MM.1S (cell line): Measurements from ENCODE around the gene NFATC2.

Experiments
- DNase-seq: peaks from one replicate; pipeline ENCODE4 v3.0.0-alpha.2; 2015
- H2AFZ ChIP-seq: fragments of 300-600 bp; sonication (generic); 2 replicates; pipeline ENCODE4 v1.6.0; 2016; ENCODE audit warnings: antibody characterized with exemption, low read length
- H3F3A ChIP-seq: fragments of 300-600 bp; sonication (generic); 2 replicates; pipeline ENCODE4 v1.6.1; 2016; ENCODE audit warnings: mild to moderate bottlenecking, antibody characterized with exemption, low read length, moderate library complexity, mixed read lengths; ENCODE audit not compliant: insufficient read depth
- H3K27ac ChIP-seq: fragments of 300-600 bp; sonication (generic); 2 replicates; pipeline ENCODE4 v1.5.1; 2016; ENCODE audit warnings: mild to moderate bottlenecking, low read length
- H3K27me3 ChIP-seq: fragments of 300-600 bp; sonication (generic); replicated peaks from 2 replicates; pipeline ENCODE4 v1.6.0; 2016; ENCODE audit warnings: low read length; ENCODE audit not compliant: insufficient read depth
- H3K36me3 ChIP-seq: fragments of 300-600 bp; sonication (generic); replicated peaks from 2 replicates; pipeline ENCODE4 v1.6.1; 2016; ENCODE audit warnings: mild to moderate bottlenecking, low read length, mixed read lengths; ENCODE audit not compliant: insufficient read depth
- H3K4me1 ChIP-seq: fragments of 300-600 bp; sonication (generic); 2 replicates; pipeline ENCODE4 v1.6.1; 2016; ENCODE audit warnings: low read length, mixed read lengths
- H3K4me2 ChIP-seq: fragments of 300-600 bp; sonication (generic); 2 replicates; pipeline ENCODE4 v1.6.0; 2016; ENCODE audit warnings: low read depth, low read length
- H3K4me3 ChIP-seq: fragments of 300-600 bp; sonication (generic); 2 replicates; pipeline ENCODE4 v1.5.1; 2016; ENCODE audit warnings: low read length, mixed read lengths
- H3K79me2 ChIP-seq: fragments of 300-600 bp; sonication (generic); 2 replicates; pipeline ENCODE4 v1.6.1; 2016; ENCODE audit warnings: mixed run types, low read length, mixed read lengths
- H3K9ac ChIP-seq: fragments of 300-600 bp; sonication (generic); 2 replicates; pipeline ENCODE4 v1.6.1; 2016; ENCODE audit warnings: low read length, mixed read lengths
- H3K9me2 ChIP-seq: fragments of 300-600 bp; sonication (generic); replicated peaks from 2 replicates; pipeline ENCODE4 v1.6.1; 2016; ENCODE audit warnings: mild to moderate bottlenecking, low read length, mixed read lengths; ENCODE audit not compliant: insufficient read depth
- H3K9me3 ChIP-seq: fragments of 300-600 bp; sonication (generic); replicated peaks from 2 replicates; pipeline ENCODE4 v1.6.1; 2016; ENCODE audit warnings: mild to moderate bottlenecking, low read length, mixed read lengths; ENCODE audit not compliant: insufficient read depth
- H4K20me1 ChIP-seq: fragments of 300-600 bp; sonication (generic); 2 replicates; pipeline ENCODE4 v1.6.1; 2016; ENCODE audit warnings: mild to moderate bottlenecking, low read length, moderate library complexity, mixed read lengths; ENCODE audit not compliant: insufficient read depth
- CTCF ChIP-seq: fragments of 300-600 bp; sonication (generic); IDR thresholded peaks from 2 replicates; pipeline ENCODE4 v1.5.1; 2016; ENCODE audit warnings: antibody characterized with exemption, low read length, mixed read lengths
- EZH2 ChIP-seq: fragments of 300-600 bp; sonication (generic); optimal IDR thresholded peaks from 2 replicates; pipeline ENCODE3; 2017; ENCODE audit warnings: low read depth, mild to moderate bottlenecking, antibody characterized with exemption, low read length, mixed read lengths
- EZH2phosphoT487 ChIP-seq: fragments of 300-600 bp; sonication (generic); IDR thresholded peaks from 2 replicates; pipeline ENCODE4 v1.6.1; 2018; ENCODE audit warnings: antibody characterized with exemption, low read length

The NFATC2 gene

GRCh38 chr20:51416532-51417249 is 125.8 kb downstream of the NFATC2 start:
- H3K4me1 ChIP-seq = peaks cover 26% of the 10 kb centered on the region
- no peaks in the 10 kb centered on the region for H3K9me2 ChIP-seq
- H4K20me1 ChIP-seq = no peaks in the 10 kb centered on the region
- H3K27ac ChIP-seq = no peak overlapping the region
- TF ChIP-seq EZH2 (no peak), EZH2phosphoT487 (no peak), CTCF (no peak)
- H3K79me2 ChIP-seq = peaks cover 15% of the 10 kb centered on the region
- H3F3A ChIP-seq = peaks cover 24% of the 10 kb centered on the region
- no peaks in the 10 kb centered on the region; the same call in 1 of the 2 replicates for H3K9me3 ChIP-seq
- H3K36me3 ChIP-seq = no peaks in the 10 kb centered on the region
- no peak overlapping the region for H2AFZ ChIP-seq
- H3K9ac ChIP-seq = no peak overlapping the region
- no peaks in the 10 kb centered on the region for H3K27me3 ChIP-seq
- no peak for DNase-seq
- H3K4me3 ChIP-seq = no peak overlapping the region
- H3K4me2 ChIP-seq = no peak overlapping the region

GRCh38 chr20:51413857-51414256 is 128.7 kb downstream of the NFATC2 start:
- no peaks in the 10 kb centered on the region for H3K27me3 ChIP-seq
- peak overlapping the region; percentile 26; the same call in 1 of the 2 replicates for H3K4me2 ChIP-seq
- TF ChIP-seq CTCF = no peak
- TF ChIP-seq EZH2phosphoT487 = no peak
- no peak for TF ChIP-seq EZH2
- DNase-seq = peak; percentile 95
- no peaks in the 10 kb centered on the region for H3K9me3 ChIP-seq
- H3K9me2 ChIP-seq = no peaks in the 10 kb centered on the region
- peak overlapping the region; percentile 38; the same call in 1 of the 2 replicates for H3K9ac ChIP-seq
- no peak overlapping the region for H2AFZ ChIP-seq
- no peak overlapping the region for H3K4me3 ChIP-seq
- peak overlapping the region; percentile 88 for H3K27ac ChIP-seq
- peaks cover 19% of the 10 kb centered on the region for H3K79me2 ChIP-seq
- H3F3A ChIP-seq = peaks cover 24% of the 10 kb centered on the region
- H3K36me3 ChIP-seq = 0 out of 2 replicates have a peak, but pooled peaks cover under 1% of the 10 kb centered on the region
- H4K20me1 ChIP-seq = no peaks in the 10 kb centered on the region
- peaks cover 26% of the 10 kb centered on the region for H3K4me1 ChIP-seq

GRCh38 chr20:51412951-51413481 is 129.5 kb downstream of the NFATC2 start:
- Histone ChIP-seq H2AFZ (no peak overlapping the region), H3F3A (peaks cover 24% of the 10 kb centered on the region), H3K9me3 (no peaks in the 10 kb centered on the region), H3K4me3 (no peak overlapping the region), H3K4me2 (peak overlapping the region; percentile 24; the same call in 1 of the 2 replicates), H3K27ac (no peak overlapping the region), H3K79me2 (peaks cover 19% of the 10 kb centered on the region), H3K27me3 (no peaks in the 10 kb centered on the region), H4K20me1 (no peaks in the 10 kb centered on the region), H3K36me3 (0 out of 2 replicates have a peak, but pooled peaks cover 3% of the 10 kb centered on the region), H3K9ac (no peak overlapping the region; the same call in 1 of the 2 replicates), H3K9me2 (no peaks in the 10 kb centered on the region), H3K4me1 (peaks cover 26% of the 10 kb centered on the region)
- no peak for DNase-seq
- TF ChIP-seq EZH2phosphoT487 (no peak), EZH2 (no peak), CTCF (no peak)
